GM12864 (cell line): Measurements from ENCODE around the gene TMTC4.

Experiments
- DNase-seq: peaks from one replicate; pipeline ENCODE4 v3.0.0-alpha.2; 2011; ENCODE audit warnings: low read depth
- H3K4me3 ChIP-seq: 2 replicates; pipeline ENCODE4 v1.5.1; 2011; ENCODE audit warnings: mild to moderate bottlenecking, low read depth, low read length, control low read depth
- TF ChIP-seq, protein P1 (sequence below): IDR thresholded peaks from 2 replicates; pipeline ENCODE4 v1.5.1; 2011; ENCODE audit warnings: low read depth, mild to moderate bottlenecking, moderate library complexity, low read length, control low read depth, inconsistent platforms; ENCODE audit errors: missing control alignments

The TMTC4 gene

DNA sequence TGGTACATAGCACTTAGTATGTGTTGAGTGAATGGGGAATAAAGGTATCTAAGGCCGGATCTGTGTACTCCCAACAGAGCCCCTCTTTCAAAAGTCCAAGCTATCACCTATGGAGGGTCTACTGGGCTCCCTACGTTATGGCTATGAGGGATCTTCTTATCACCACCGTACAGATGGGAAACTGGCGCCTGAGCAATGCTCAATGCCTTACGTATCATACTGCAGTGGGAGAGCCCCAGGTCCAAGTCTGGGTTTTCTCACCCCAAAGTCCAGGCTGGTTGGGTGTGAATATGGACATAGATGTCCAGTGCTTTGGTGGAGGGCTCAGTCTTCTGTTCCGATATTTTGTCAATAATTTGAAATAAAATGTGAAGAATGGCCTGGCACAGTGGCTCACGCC lies 72.9 kb downstream of the TMTC4 start:
- no peak for DNase-seq
- TF ChIP-seq, protein P1, sequence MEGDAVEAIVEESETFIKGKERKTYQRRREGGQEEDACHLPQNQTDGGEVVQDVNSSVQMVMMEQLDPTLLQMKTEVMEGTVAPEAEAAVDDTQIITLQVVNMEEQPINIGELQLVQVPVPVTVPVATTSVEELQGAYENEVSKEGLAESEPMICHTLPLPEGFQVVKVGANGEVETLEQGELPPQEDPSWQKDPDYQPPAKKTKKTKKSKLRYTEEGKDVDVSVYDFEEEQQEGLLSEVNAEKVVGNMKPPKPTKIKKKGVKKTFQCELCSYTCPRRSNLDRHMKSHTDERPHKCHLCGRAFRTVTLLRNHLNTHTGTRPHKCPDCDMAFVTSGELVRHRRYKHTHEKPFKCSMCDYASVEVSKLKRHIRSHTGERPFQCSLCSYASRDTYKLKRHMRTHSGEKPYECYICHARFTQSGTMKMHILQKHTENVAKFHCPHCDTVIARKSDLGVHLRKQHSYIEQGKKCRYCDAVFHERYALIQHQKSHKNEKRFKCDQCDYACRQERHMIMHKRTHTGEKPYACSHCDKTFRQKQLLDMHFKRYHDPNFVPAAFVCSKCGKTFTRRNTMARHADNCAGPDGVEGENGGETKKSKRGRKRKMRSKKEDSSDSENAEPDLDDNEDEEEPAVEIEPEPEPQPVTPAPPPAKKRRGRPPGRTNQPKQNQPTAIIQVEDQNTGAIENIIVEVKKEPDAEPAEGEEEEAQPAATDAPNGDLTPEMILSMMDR = no peak
- H3K4me3 ChIP-seq = no peak overlapping the region

DNA sequence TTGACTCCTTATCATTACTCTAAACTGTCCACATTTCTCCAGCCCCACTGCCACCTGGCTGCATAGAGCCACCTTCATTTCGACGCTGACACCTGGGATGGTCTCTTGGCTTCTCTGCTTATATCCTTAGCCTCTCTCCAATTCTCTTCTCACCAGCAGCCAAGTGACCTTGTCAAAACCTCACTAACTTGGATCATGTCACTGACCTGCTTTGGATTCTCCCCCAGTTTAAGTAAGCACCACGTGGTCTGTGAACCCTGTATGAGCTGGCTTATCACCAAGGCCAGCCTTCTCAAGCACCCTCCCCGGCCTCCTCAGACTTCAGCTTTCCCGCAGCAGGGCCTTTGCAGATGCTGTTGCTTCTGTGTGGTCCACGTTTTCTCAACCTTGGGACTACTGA lies 73.7 kb downstream of the TMTC4 start:
- TF ChIP-seq, protein P1 = no peak
- H3K4me3 ChIP-seq = no peak overlapping the region
- no peak for DNase-seq

DNA sequence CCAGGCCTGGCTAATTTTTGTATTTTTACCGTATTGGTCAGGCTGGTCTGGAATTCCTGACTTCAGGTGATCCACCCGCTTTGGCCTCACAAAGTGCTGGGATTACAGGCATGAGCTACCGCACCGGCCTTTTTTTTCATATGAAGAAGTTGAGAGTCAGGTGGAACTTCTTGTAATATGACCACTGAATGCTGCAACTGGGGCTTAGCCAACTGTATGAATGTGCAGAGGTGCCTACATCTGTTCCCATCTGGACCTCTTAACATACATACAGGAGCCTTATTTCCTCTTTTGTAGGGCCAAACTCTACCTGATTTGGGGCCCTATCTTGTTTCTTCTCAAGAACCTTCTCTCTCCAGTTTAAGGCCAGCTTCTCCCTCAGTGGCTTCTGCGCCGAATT lies 74.1 kb downstream of the TMTC4 start:
- no peak overlapping the region for H3K4me3 ChIP-seq
- TF ChIP-seq, protein P1 = no peak
- DNase-seq = no peak

DNA sequence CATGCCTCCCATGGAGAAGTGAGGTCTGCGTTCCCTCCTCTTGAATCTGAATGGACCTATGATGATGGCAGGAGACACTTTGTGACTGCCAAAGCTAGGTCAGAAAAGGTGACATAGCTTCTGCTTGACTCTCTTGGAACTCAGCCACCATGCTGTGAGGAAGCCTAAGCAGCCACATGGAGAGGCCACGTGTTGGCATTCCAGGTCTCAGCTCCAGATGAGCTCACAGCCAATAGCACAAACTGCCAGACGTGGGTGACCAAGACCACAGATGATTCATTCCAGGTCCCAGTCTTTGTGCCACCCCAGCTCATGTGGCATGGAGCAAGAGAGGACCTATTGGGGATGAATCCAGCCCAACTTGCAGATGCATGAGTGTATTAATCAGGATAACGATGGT lies 77.3 kb downstream of the TMTC4 start:
- TF ChIP-seq, protein P1 = no peak
- H3K4me3 ChIP-seq = no peak overlapping the region
- no peak for DNase-seq

DNA sequence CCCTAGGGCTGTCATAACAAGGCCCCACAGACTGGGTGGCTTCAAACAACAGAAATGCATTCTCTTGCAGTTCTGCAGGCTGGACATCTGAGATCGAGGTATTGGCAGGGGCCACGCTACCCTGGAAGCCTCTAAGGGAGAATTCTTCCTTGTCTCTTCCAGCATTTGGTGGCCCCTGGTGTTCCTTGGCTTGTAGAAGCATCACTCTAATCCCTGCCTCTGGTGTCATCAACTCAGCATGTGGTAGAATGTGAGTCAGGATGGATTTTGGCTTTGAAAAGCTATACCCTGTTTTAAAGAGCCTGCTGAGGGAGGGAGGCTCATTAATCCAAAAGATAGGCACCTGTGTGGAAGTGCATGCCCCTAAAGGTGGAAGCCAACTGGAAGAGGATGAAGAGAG lies 78.1 kb downstream of the TMTC4 start:
- DNase-seq = no peak
- TF ChIP-seq, protein P1 = no peak
- H3K4me3 ChIP-seq = no peak overlapping the region

DNA sequence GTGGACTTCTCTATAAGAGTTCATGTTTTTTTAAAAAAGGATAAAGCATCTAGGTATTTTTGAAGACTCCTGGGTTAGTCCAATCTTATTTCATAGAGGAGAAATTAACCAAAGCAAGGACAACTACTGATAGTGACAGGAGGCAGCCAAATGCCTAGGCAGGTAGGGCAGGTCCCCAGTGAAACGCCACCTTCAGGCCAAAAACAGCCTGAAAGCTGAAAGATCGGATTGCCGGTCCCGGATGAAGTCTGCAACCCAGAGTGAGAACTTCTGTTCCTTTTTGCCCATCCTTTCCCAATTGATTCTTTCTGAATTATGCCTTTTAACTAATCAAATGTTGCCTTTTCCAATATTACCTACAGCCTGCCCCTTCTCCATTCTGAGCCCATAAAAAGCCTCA lies 79.9 kb downstream of the TMTC4 start:
- DNase-seq = no peak
- TF ChIP-seq, protein P1 = peak; percentile 74
- H3K4me3 ChIP-seq = no peak overlapping the region

DNA sequence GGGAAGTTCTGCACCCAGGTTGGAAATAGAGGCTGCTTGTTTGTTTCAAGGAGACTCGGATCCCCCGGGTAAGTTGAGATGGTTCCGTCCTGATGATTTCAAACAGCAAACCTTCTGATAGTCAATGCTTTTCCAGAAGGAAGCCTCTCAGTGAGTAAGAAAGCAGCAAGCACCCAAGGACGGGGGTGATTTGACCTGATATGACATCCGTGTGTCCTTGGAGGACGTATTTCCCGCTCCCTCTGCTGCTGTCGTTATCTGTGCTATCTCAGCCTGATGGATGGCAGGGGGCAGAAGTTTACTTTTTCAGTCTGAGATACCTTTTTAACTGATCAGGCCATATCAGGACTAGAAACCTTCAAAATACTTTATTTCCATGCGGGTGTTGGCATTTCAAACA lies 80.3 kb downstream of the TMTC4 start:
- no peak for DNase-seq
- H3K4me3 ChIP-seq = no peak overlapping the region
- TF ChIP-seq, protein P1 = no peak
